A673 (cell line): ENCODE results near the gene NOS1AP. TPM values are rescaled to one million over a fixed set of nuclear protein-coding genes. Genes with fewer than 3 reads are reported as not detected.

Source experiments
- BruUV-seq: library from RNA; stranded (reverse); fragments of 400-500 nt; replicated peaks from 2 replicates; lab custom pipeline; 2021; lab: Mats Ljungman, UMichigan
- CTCF ChIA-PET: fragments of 300-600 bp; sonication (Branson Sonifier 250); formaldehyde crosslinking; loops from one replicate; lab custom pipeline; 2022; ENCODE audit warnings: antibody characterized with exemption; lab: Charles Lee
- POLR2A ChIA-PET: fragments of 300-600 bp; sonication (Branson Sonifier 250); formaldehyde crosslinking; loops from one replicate; lab custom pipeline; 2022; ENCODE audit warnings: antibody characterized with exemption; ENCODE audit not compliant: low non-redundant PET; lab: Charles Lee
- DNase-seq: peaks from one replicate; pipeline ENCODE4 v3.0.0-alpha.2; 2015; ENCODE audit warnings: low spot score
- H3K27ac ChIP-seq: fragments of 200-600 bp; sonication (generic); 2 replicates; pipeline ENCODE4 v1.5.1; 2016; ENCODE audit warnings: mixed run types, low read depth, mild to moderate bottlenecking, mixed read lengths, antibody characterized with exemption, low read length; ENCODE audit not compliant: poor library complexity, severe bottlenecking
- H3K27me3 ChIP-seq: fragments of 200-600 bp; sonication (generic); replicated peaks from 2 replicates; pipeline ENCODE4 v1.6.1; 2017; ENCODE audit warnings: mixed run types, low read depth, mild to moderate bottlenecking, mixed read lengths, antibody characterized with exemption, low read length; ENCODE audit not compliant: insufficient read depth, poor library complexity
- H3K36me3 ChIP-seq: fragments of 200-600 bp; sonication (generic); 2 replicates; pipeline ENCODE4 v1.6.1; 2016; ENCODE audit warnings: mixed run types, mild to moderate bottlenecking, mixed read lengths, antibody characterized with exemption, low read length; ENCODE audit not compliant: insufficient read depth, poor library complexity, severe bottlenecking
- H3K4me1 ChIP-seq: fragments of 200-600 bp; sonication (generic); 2 replicates; pipeline ENCODE4 v1.6.1; 2017; ENCODE audit warnings: mixed run types, mild to moderate bottlenecking, mixed read lengths, antibody characterized with exemption, low read length; ENCODE audit not compliant: insufficient read depth, poor library complexity, severe bottlenecking
- H3K4me3 ChIP-seq: fragments of 200-600 bp; sonication (generic); 2 replicates; pipeline ENCODE4 v1.5.1; 2016; ENCODE audit warnings: low read depth, mixed run types, mild to moderate bottlenecking, mixed read lengths, low read length; ENCODE audit not compliant: poor library complexity, severe bottlenecking
- H3K9me3 ChIP-seq: fragments of 200-600 bp; sonication (generic); 2 replicates; pipeline ENCODE4 v1.6.1; 2016; ENCODE audit warnings: mixed run types, low read depth, mild to moderate bottlenecking, mixed read lengths, antibody characterized with exemption, low read length; ENCODE audit not compliant: poor library complexity, severe bottlenecking
- EZH2 ChIP-seq: fragments of 200-600 bp; sonication (generic); IDR thresholded peaks from 2 replicates; pipeline ENCODE4 v1.6.1; 2017; ENCODE audit warnings: borderline replicate concordance, low read depth, mild to moderate bottlenecking, mixed read lengths, antibody characterized with exemption, low read length; ENCODE audit not compliant: poor library complexity, severe bottlenecking
- intact Hi-C: fragments of 100-400 bp; cut with micrococcal nuclease; formaldehyde crosslinking; loops from one replicate; pipeline ENCODE4 v1.10.0; 2022; ENCODE audit not compliant: unreplicated experiment
- total RNA-seq: library from RNA; stranded (reverse); gene quantifications from 2 replicates; pipeline ENCODE4 v1.2.3, GENCODE V29; 2021
- TF ChIP-seq, protein P1 (sequence below): fragments of 300-800, 200-600 bp; sonication (generic); conservative IDR thresholded peaks from 2 replicates; pipeline ENCODE4 v1.5.1; 2017; ENCODE audit warnings: low read depth, mild to moderate bottlenecking, antibody characterized with exemption, low read length, moderate library complexity, mixed read lengths

NOS1AP gene
- total RNA-seq, 1 experiment from 2014 or later = 28.0 TPM

DNA sequence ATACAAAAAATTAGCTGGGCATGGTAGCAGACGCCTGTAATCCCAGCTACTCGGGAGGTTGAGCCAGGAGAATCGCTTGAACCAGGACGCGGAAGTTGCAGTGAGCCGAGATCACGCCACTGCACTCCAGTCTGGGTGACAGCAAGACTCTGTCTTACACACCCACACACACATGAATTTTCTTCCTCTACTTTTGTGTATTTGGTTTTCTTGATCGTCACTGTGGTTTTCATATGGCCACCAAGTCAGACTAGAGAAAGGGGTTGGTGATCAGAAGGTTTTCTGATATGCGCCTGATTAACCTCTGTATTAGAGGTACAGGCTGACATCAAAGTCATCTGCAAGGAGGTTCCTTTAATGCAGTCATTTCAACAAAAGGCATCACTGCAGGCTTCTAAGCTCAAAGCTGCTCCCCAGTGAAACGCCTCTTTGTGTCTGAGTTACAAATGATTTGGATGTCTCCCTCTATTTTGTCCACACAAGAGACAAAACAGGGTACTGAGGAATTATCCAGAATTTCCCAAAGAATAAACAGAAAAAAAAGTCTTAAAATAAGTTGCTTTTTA is 331.4 kb downstream of the NOS1AP start:
- H3K36me3 ChIP-seq = no peaks in the 10 kb centered on the region
- intact Hi-C loops = no loop called here
- H3K27ac ChIP-seq = no peak overlapping the region
- H3K4me3 ChIP-seq = no peak overlapping the region
- peaks cover 43% of the 10 kb centered on the region for H3K4me1 ChIP-seq
- no TSS peak for BruUV-seq
- no peaks in the 10 kb centered on the region for H3K27me3 ChIP-seq
- no peak for DNase-seq
- POLR2A ChIA-PET = no interaction called here
- TF ChIP-seq, protein P1, sequence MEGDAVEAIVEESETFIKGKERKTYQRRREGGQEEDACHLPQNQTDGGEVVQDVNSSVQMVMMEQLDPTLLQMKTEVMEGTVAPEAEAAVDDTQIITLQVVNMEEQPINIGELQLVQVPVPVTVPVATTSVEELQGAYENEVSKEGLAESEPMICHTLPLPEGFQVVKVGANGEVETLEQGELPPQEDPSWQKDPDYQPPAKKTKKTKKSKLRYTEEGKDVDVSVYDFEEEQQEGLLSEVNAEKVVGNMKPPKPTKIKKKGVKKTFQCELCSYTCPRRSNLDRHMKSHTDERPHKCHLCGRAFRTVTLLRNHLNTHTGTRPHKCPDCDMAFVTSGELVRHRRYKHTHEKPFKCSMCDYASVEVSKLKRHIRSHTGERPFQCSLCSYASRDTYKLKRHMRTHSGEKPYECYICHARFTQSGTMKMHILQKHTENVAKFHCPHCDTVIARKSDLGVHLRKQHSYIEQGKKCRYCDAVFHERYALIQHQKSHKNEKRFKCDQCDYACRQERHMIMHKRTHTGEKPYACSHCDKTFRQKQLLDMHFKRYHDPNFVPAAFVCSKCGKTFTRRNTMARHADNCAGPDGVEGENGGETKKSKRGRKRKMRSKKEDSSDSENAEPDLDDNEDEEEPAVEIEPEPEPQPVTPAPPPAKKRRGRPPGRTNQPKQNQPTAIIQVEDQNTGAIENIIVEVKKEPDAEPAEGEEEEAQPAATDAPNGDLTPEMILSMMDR = no peak
- TF ChIP-seq EZH2 = no peak
- CTCF ChIA-PET = no interaction called here
- no peaks in the 10 kb centered on the region for H3K9me3 ChIP-seq

DNA sequence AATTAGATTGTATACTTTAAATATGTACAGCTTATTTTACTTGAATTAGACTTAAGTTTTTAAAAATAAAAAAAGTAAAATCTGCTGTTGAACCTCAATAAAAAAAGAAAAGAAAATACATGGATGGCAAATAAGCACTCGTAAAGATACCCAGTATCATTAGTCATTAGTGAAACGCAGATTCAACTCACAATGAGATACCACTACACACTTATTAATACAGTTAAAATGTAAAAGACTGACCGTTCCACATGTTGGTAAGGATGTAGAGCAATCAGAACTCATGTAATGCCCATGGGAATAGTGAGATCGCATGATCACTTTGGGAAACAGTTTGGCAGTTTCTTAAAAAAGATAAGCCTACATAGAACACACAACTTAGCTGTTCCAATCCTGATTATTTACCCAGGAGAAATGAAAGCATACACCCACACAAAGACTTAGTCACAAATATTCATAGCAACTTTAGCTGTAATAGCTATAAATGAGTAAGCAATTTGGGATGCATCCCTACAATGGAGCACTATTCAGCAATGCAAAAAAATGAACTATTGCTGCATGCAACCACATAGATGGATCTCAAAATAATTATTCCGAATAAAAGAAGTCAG is 335.2 kb downstream of the NOS1AP start:
- TF ChIP-seq, protein P1 = no peak
- no peak for TF ChIP-seq EZH2
- peak; percentile 47 for DNase-seq
- H3K9me3 ChIP-seq = no peaks in the 10 kb centered on the region
- intact Hi-C loops = no loop called here
- BruUV-seq = no TSS peak
- H3K4me3 ChIP-seq = no peak overlapping the region
- no peaks in the 10 kb centered on the region for H3K27me3 ChIP-seq
- peaks cover 17% of the 10 kb centered on the region for H3K4me1 ChIP-seq
- H3K36me3 ChIP-seq = no peaks in the 10 kb centered on the region
- H3K27ac ChIP-seq = no peak overlapping the region
- CTCF ChIA-PET = no interaction called here
- POLR2A ChIA-PET = interaction anchor here (0.5 kb wide), 1 partner anchor 88 kb away, joined by 3 read pairs; no protein-coding TSS in a partner anchor

DNA sequence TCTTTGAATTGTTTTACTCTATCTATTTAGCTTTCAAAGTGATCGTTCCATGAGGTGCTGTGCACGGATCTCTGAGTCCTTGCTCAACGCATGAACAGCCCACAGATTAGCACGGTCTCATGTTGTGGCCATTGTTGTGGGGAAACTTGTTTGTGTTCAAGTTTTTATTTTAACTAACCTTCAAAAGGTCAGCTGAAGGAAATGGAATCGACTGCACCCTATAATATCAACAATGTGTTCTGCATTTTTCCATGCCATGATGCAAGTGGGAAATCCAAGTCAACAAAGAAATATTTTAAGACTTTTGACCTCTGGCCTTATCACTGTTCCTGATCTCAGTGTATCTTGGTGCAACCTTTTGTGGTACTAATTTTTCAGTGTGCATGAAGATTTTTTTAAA is 336.3 kb downstream of the NOS1AP start:
- Histone ChIP-seq H3K27me3 (no peaks in the 10 kb centered on the region), H3K9me3 (no peaks in the 10 kb centered on the region), H3K4me1 (peaks cover 12% of the 10 kb centered on the region), H3K27ac (no peak overlapping the region), H3K4me3 (no peak overlapping the region), H3K36me3 (no peaks in the 10 kb centered on the region)
- ChIA-PET POLR2A (no interaction called here), CTCF (no interaction called here)
- TF ChIP-seq EZH2 = no peak
- TF ChIP-seq, protein P1 = no peak
- no peak for DNase-seq
- intact Hi-C loops = no loop called here
- no TSS peak for BruUV-seq
